GM12872 (cell line): ENCODE data around the gene PHACTR1.

Source experiments
- CTCF ChIP-seq: IDR thresholded peaks from 3 replicates; pipeline ENCODE4 v1.5.1; 2011; ENCODE audit warnings: low read depth, mild to moderate bottlenecking, low read length, moderate library complexity; ENCODE audit not compliant: insufficient read depth

The PHACTR1 gene

GRCh38 chr6:12963567-12963966 lies 247.0 kb downstream of the PHACTR1 start:
- TF ChIP-seq CTCF = no peak

- TF ChIP-seq CTCF = no peak
Observed at GRCh38 chr6:12967686-12968085, 251.1 kb downstream of the PHACTR1 start.

- no peak for TF ChIP-seq CTCF
Observed at GRCh38 chr6:12968290-12968689, 251.7 kb downstream of the PHACTR1 start.

- no peak for TF ChIP-seq CTCF
Observed at GRCh38 chr6:12968839-12969558, 252.4 kb downstream of the PHACTR1 start.

- TF ChIP-seq CTCF = no peak
Observed at GRCh38 chr6:12969966-12970365, 253.4 kb downstream of the PHACTR1 start.

- TF ChIP-seq CTCF = no peak
Observed at GRCh38 chr6:12973386-12973785, 256.8 kb downstream of the PHACTR1 start.

GRCh38 chr6:12974551-12974950 lies 258.0 kb downstream of the PHACTR1 start:
- no peak for TF ChIP-seq CTCF
